Measurements from ENCODE around the gene SCML1.

SCML1 gene, protein sequence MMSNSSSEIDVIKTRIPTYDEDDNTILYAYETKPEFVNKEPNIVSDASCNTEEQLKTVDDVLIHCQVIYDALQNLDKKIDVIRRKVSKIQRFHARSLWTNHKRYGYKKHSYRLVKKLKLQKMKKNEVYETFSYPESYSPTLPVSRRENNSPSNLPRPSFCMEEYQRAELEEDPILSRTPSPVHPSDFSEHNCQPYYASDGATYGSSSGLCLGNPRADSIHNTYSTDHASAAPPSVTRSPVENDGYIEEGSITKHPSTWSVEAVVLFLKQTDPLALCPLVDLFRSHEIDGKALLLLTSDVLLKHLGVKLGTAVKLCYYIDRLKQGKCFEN

GRCh38 chrX:17736856-17737709 is at the start of gene SCML1:
Gene SCML1 (plus strand): TSS chrX:17737493. CDS start chrX:17744187, 6,694 bp downstream.
- peak; percentile 74 for DNase-seq (ENCODE audit: low read depth)

DNA sequence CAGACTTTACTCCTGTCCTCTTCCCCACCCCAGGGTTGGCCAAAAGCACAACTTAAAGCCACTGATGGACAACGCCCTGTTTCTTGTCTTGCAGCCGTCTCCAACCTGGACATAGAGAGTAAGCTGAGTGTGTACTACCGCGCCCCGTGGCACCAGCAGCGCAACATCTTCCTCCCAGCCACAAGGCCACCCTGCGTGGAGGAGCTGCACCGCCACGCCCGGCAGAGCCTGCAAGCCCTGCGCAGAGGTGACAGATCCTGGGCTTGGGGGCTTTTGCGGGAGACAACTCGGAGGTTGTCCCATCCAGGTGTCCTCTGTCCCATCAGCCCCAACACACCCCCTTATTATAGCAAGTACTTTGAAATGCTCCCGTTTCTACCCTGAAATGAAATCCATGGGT is 49.6 kb upstream of the SCML1 start:
- DNase-seq (ENCODE audit: low read depth), result no peak

DNA sequence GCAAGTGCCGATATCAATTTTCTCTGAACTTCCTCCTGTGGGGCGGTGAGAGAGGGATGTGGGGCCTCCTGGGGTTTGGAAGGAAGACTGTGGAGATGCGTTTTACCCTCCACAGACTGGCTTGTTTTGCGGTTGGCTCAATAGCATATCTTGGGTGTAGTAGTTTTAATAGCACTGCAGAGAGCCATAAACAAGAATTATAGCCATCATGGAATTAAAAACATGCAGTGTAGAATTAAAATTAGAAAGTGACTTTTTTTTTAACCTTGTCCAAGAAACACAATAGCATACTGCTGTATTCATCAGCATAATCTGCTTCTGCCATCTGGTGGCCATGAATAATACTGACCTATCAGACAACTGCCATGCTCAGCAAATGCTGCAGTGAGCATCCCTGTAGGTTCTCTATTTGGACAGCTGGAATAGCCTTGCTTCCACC is 47.3 kb upstream of the SCML1 start:
- no peak for DNase-seq (ENCODE audit: low read depth)

- DNase-seq (ENCODE audit: low read depth), result no peak
These were observed 44.5 kb upstream of the SCML1 start for GRCh38 chrX:17692709-17693346.

DNA sequence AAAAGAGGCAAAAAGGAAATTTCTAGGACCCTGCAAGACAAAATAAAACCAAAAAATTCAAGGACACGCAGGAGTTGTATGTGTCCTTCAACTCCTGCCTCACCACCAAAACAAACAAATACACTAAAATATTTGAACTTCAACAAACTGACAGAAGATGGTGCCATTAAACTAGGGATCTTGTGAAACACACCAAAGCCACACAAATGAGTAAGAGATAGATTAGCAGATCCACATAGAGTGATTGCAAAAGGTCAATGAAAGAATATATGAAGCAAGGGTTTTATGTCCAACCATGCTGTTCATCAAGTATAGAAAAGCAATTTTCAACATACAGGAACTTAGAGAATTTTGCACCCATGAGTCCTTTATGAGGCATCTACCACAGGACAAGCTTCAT is 40.1 kb upstream of the SCML1 start:
- DNase-seq (ENCODE audit: low read depth), result no peak

DNA sequence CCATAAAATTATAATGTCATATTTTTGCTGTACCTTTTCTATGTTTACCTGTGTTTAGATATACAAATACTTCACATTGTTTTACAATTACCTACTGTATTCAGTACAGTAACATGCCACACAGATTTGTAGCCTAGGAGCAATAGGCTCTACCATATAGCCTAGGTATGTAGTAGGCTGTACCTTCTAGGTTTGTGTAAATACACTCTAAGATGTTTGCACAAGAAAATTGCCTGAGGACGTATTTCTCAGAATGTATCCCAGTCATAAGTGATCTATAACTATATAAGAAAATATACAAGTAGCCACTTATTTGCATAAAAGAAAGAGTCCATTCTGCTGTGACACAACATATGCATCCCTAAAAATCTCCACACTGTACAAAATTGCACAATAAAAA is 36.3 kb upstream of the SCML1 start:
- DNase-seq (ENCODE audit: low read depth), result no peak

DNA sequence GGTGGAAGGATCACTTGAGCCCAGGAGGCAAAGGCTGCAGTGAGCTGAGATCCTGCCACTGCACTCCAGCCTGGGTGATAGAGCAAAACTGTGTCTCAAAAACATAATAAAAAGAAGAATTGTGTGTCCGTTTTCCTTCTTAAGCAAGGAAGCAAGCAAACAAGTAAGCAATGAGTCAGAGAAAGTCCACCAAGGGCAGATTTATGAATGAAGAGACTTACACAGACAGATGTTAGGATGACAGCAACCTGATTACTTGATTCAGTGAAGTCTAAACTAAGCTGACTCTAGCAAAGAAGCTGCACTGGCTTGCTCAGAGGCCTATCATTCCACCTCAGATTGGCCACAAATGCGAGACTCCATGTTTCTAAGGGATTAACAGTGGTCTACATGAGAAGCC is 34.1 kb upstream of the SCML1 start:
- DNase-seq (ENCODE audit: low read depth), result no peak

DNA sequence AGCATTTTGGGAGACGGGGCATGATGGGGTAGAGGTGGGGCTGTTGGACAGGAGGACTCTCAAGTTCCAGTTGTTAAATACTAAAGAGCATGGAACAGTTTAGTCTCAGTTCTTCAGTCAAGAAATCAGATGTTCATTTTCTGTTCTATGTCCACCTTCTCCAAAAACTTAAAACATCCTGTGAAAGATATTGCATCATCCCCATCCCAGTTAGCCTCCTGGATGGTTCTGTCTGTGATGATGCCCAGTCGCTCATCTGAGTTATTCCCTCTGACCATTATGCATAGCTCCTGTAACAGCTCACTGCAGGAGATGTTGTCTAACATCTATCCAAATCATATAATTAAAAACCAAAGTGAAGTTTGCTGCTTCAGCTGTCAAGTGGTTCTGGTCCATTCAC is 32.1 kb upstream of the SCML1 start:
- no peak for DNase-seq (ENCODE audit: low read depth)

- no peak for DNase-seq (ENCODE audit: low read depth)
These were observed 30.6 kb upstream of the SCML1 start for GRCh38 chrX:17706676-17707075.

DNA sequence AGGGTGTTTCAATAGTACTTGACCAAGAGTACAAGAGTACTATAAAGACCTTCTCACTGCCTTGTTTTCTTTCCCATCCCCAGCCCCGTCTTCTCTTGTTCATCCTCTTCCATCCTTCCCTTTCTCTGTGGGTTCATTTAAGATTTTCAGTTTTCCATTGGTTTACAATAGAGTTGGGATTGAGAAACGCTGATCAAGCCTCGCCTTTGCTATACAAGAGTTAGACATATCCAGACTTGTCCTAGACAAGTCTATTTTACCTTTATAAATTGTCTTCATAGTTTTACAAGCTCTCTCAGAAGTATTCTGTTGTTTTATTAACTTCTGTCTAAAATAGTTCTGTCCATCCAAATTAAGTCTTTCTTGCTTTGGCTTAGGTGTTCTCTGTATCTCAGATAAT is 29.6 kb upstream of the SCML1 start:
- DNase-seq (ENCODE audit: low read depth), result no peak

DNA sequence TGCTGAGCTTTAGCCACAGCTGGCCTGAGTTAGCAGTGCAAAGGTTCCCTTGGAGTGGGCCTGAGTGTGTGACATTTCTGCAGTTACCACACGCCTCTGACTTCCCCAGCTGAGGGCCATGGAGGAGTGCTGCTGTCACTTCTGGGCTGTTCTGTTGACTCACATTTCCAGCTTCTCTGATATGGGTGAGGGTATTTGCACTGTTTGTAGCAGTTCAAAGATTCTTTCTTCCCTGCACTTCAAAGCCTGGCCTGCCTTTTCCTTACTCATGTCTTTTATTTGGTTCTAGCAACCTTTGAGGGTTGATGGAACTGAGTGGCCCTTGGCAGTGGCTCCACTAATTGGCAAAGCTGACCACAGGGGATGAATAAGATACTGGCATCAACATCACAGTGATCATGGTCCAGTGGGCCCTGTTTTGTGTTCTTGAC is 26.4 kb upstream of the SCML1 start:
- DNase-seq (ENCODE audit: low read depth), result no peak

DNA sequence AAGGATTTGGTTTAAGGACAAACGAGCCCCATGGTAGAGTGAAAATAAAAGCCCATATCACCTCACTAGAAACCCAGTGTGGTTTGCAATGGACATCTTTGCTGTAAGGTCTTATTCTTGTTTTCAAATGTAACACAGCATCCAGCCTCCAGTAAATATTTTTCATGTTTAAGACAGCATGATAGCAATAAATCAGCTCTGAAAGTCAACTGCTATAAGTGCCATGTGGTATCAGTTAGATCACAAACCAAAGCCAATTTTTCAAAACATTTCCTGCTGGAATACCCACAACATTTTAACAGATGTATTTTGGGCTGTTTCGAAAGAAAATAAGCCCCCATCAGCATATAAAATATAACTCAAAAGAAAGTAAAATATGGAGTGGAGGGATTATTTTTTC is 24.0 kb upstream of the SCML1 start:
- DNase-seq (ENCODE audit: low read depth), result no peak

DNA sequence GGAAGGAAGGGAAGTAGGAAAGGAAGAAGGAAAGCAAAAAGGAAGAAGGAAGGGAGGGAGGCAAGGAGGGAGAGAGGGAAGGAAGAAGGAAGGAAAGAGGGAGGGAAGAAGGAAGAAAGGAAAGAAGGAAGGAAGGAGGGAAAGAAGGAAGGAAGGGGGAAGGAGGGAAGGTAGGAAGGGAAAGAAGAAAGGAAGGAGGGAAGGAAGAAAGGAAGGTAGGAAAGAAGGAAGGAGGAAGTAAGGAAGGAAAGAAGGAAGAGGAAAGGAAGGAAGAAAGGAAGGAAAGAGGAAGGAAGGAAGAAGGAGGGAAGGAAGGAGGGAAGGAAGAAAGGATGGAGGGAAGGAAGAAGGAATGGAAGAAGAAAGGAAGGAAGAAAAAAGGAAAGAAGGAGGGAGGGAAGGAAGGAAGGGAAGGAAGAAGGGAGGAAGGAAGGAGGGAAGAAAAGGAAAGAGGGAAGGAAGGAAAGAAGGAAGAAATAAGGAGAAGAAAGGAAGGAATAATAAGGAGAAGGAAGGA is 18.6 kb upstream of the SCML1 start:
- DNase-seq (ENCODE audit: low read depth), result no peak

GRCh38 chrX:17719711-17720110 is 17.6 kb upstream of the SCML1 start:
- DNase-seq (ENCODE audit: low read depth), result no peak

- DNase-seq (ENCODE audit: low read depth), result no peak
These were observed 15.6 kb upstream of the SCML1 start for GRCh38 chrX:17721715-17722114.

DNA sequence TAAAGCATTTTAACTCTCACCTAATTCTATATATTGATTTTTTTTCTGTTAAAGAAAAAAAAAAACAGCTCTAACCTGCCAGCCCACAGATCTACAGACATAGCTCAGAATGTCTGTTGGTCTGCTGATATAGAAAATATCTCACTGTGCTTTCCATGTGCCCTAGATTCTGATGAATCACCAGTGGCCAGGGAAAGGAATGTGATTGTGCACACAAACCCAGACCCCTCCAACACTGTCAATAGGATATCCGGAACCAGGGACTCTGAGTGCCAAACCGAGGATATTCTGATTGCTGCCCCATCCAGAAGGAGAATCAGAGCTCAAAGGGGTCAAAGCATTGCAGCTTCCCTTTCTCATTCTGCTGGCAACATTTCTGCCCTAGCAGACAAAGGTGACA is 12.1 kb upstream of the SCML1 start:
- no peak for DNase-seq (ENCODE audit: low read depth)

DNA sequence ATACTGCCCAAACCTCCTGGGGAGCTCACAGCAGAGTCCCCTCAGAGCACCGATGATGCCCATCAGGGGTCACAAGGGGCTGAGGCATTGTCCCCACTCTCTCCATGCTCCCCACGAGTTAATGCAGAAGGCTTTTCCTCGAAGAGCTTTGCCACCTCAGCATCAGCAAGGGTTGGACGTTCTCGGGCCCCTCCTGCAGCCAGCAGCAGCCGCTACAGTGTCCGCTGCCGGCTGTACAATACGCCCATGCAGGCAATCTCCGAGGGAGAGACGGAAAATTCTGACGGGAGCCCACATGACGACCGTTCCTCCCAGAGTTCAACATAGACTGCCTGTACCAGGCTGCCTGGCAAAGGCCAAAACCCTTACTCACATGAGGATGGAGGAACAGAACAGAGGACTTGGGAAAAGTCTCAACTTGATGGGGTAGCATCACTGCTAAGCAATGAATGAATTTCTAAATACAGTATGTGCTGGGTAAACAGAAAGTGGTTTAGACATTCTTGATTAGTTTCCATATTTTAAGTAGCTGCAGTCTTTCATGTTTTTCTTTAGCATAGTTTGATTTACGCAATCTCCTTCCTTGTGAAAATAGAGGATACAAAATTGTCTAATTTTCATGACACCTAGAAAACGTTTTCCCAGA is 5.0 kb upstream of the SCML1 start:
- DNase-seq (ENCODE audit: low read depth), result no peak

DNA sequence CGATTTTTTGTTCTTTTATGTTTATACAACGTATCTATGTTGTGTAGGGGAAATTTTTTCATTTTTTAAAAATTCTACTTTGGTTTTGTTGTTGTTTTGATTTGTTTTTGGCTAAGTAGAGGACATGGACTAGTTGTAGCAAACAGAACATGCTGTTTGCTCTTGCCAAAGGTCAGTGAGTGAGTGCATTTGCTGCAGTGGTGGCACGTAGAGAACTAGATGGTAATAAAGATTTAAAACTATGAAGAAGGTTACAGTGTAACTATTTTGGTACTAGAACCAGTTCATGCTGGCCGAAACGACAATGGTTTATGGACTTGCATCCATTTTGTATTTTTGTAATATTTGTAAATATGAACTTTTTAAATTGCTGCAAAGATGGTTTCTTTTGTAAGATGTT is 1.9 kb upstream of the SCML1 start:
- DNase-seq (ENCODE audit: low read depth), result no peak

DNA sequence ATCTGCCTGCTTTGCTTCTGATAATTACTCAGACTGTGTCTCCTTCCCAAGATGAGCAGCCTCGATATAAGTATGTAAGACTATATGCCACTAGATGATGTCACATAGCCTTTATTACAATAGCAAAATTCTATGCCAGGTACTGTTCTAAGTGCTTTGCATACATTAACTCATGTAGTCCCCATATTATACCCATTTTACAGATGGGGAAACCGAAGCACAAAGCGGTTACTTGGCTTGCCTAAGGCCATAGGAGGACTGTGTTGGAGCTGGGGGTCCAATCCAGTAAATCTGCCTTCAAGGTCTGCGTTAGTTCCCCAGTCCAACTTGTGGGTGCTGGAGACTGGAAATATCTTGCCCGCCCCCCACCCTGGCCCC is 826 bp upstream of the SCML1 start:
- no peak for DNase-seq (ENCODE audit: low read depth)

- DNase-seq (ENCODE audit: low read depth), result no peak
These were observed 355 bp downstream of the SCML1 start for GRCh38 chrX:17737710-17737985.

GRCh38 chrX:17737986-17738713 is 857 bp downstream of the SCML1 start:
- DNase-seq (ENCODE audit: low read depth), result peak; percentile 6
